ENCODE data around the gene PRKCE. TPM values are rescaled to one million over a fixed set of nuclear protein-coding genes. Genes with fewer than 3 reads are reported as not detected.

The PRKCE gene
- total and polyA plus RNA-seq, 4 donors: 2.5 to 38.6 (median 5.8) TPM

GRCh38 chr2:45975752-45976517 is 324.5 kb downstream of the PRKCE start:
- no peak overlapping the region for H3K9ac ChIP-seq (ENCODE audit: low read depth in 1 of 2, low read length in 2 of 2)
- no peaks in the 10 kb centered on the region for H3K27me3 ChIP-seq (ENCODE audit: control insufficient read depth in 4 of 4, insufficient read depth in 4 of 4, low read length in 3 of 4)
- no peak for TF ChIP-seq EGR1 (IDR thresholded peaks at IDR 0.05; ENCODE audit: low read depth in 2 of 2)
- no peak for TF ChIP-seq YY1 (IDR thresholded peaks at IDR 0.05)
- H3K36me3 ChIP-seq (ENCODE audit: control insufficient read depth in 4 of 4, insufficient read depth in 3 of 4, low read depth in 1 of 4, low read length in 3 of 4): no peaks in the 10 kb centered on the region
- H3K9me3 ChIP-seq (ENCODE audit: control insufficient read depth in 4 of 4, low read length in 3 of 4): no peaks in the 10 kb centered on the region
- no peak overlapping the region for H3K27ac ChIP-seq (ENCODE audit: low read depth in 1 of 2, low read length in 2 of 2)
- 96% methylated on average over 14 of the region's 14 CpGs for WGBS
- no peak for DNase-seq (ENCODE audit: low spot score)
- H3K4me3 ChIP-seq (ENCODE audit: low read depth in 1 of 3, low read length in 3 of 3): no peak overlapping the region
- peaks cover 0 to 6% (median 0%) of the 10 kb centered on the region in 4 donors for H3K4me1 ChIP-seq (ENCODE audit: control insufficient read depth in 4 of 4, insufficient read depth in 4 of 4, low read length in 3 of 4)

- Histone ChIP-seq H3K9me3 (ENCODE audit: control insufficient read depth in 4 of 4, low read length in 3 of 4) (no peaks in the 10 kb centered on the region), H3K9ac (ENCODE audit: low read depth in 1 of 2, low read length in 2 of 2) (no peak overlapping the region), H3K4me3 (ENCODE audit: low read depth in 1 of 3, low read length in 3 of 3) (no peak overlapping the region), H3K36me3 (ENCODE audit: control insufficient read depth in 4 of 4, insufficient read depth in 3 of 4, low read depth in 1 of 4, low read length in 3 of 4) (no peaks in the 10 kb centered on the region), H3K27me3 (ENCODE audit: control insufficient read depth in 4 of 4, insufficient read depth in 4 of 4, low read length in 3 of 4) (no peaks in the 10 kb centered on the region), H3K27ac (ENCODE audit: low read depth in 1 of 2, low read length in 2 of 2) (no peak overlapping the region), H3K4me1 (ENCODE audit: control insufficient read depth in 4 of 4, insufficient read depth in 4 of 4, low read length in 3 of 4) (peaks cover 0 to 2% (median 0%) of the 10 kb centered on the region in 4 donors)
- WGBS: 92% methylated on average over 4 of the region's 4 CpGs
- TF ChIP-seq RAD21 (IDR thresholded peaks at IDR 0.05): no peak
- no peak for TF ChIP-seq ATF3 (IDR thresholded peaks at IDR 0.05)
- TF ChIP-seq YY1 (IDR thresholded peaks at IDR 0.05): no peak
- TF ChIP-seq JUND (IDR thresholded peaks at IDR 0.05): no peak
- TF ChIP-seq REST (IDR thresholded peaks at IDR 0.05): no peak
- TF ChIP-seq NR2F2 (IDR thresholded peaks at IDR 0.05): no peak
- TF ChIP-seq RXRA (IDR thresholded peaks at IDR 0.05): no peak
- TF ChIP-seq CTCF (IDR thresholded peaks at IDR 0.05; ENCODE audit: low read depth, low read length, missing input control): no peak
- TF ChIP-seq MAX (IDR thresholded peaks at IDR 0.05): no peak
- DNase-seq (ENCODE audit: low spot score): no peak
Observed at GRCh38 chr2:45978302-45978859, 326.9 kb downstream of the PRKCE start.

GRCh38 chr2:45979065-45979464 is 327.6 kb downstream of the PRKCE start:
- no peak overlapping the region for H3K27ac ChIP-seq (ENCODE audit: low read depth in 1 of 2, low read length in 2 of 2)
- no peak for DNase-seq (ENCODE audit: low spot score)
- H3K4me3 ChIP-seq (ENCODE audit: low read depth in 1 of 3, low read length in 3 of 3): no peak overlapping the region
- no peaks in the 10 kb centered on the region for H3K9me3 ChIP-seq (ENCODE audit: control insufficient read depth in 4 of 4, low read length in 3 of 4)
- H3K4me1 ChIP-seq (ENCODE audit: control insufficient read depth in 4 of 4, insufficient read depth in 4 of 4, low read length in 3 of 4): no peaks in the 10 kb centered on the region
- H3K27me3 ChIP-seq (ENCODE audit: control insufficient read depth in 4 of 4, insufficient read depth in 4 of 4, low read length in 3 of 4): no peaks in the 10 kb centered on the region
- no peak overlapping the region for H3K9ac ChIP-seq (ENCODE audit: low read depth in 1 of 2, low read length in 2 of 2)
- no peaks in the 10 kb centered on the region for H3K36me3 ChIP-seq (ENCODE audit: control insufficient read depth in 4 of 4, insufficient read depth in 3 of 4, low read depth in 1 of 4, low read length in 3 of 4)
- WGBS: 95% methylated on average over 4 of the region's 4 CpGs
- TF ChIP-seq ATF3 (IDR thresholded peaks at IDR 0.05) (no peak), NR2F2 (IDR thresholded peaks at IDR 0.05) (no peak), TAF1 (conservative IDR thresholded peaks at IDR 0.05) (no peak), REST (IDR thresholded peaks at IDR 0.05) (no peak), RAD21 (IDR thresholded peaks at IDR 0.05) (no peak), EGR1 (IDR thresholded peaks at IDR 0.05; ENCODE audit: low read depth in 2 of 2) (no peak), JUND (IDR thresholded peaks at IDR 0.05) (no peak), ZBTB33 (IDR thresholded peaks at IDR 0.05) (no peak), RXRA (IDR thresholded peaks at IDR 0.05) (no peak), HNF4G (IDR thresholded peaks at IDR 0.05) (no peak)

Data from liver (tissue), 9 donors.